CD4-positive, alpha-beta T cell (primary cell): ENCODE results near the gene TAOK3. TPM values are rescaled to one million over a fixed set of nuclear protein-coding genes. Genes with fewer than 3 reads are reported as not detected.

Source experiments
- ATAC-seq: fragments of 200-7000 bp; cut with Tn5 transposase; one replicate; pipeline ENCODE4 v1.10.0; 2022; ENCODE audit warnings: mild to moderate bottlenecking; ENCODE audit not compliant: poor library complexity
- CTCF ChIA-PET: fragments of 350-600 bp; sonication (Branson Sonifier 250); formaldehyde crosslinking; loops from one replicate; lab custom pipeline; 2021; ENCODE audit warnings: antibody characterized with exemption, inconsistent platforms; lab: Charles Lee
- POLR2A ChIA-PET: fragments of 350-600 bp; sonication (Branson Sonifier 250); formaldehyde crosslinking; loops from one replicate; lab custom pipeline; 2021; ENCODE audit warnings: antibody characterized with exemption, inconsistent platforms; lab: Charles Lee
- DNase-seq, 14 experiments: peaks; one replicate each; pipeline ENCODE4 v3.0.0-alpha.2; 2013 to 2020; ENCODE audit warnings: mixed read lengths in 2 of 14
- H3K27ac ChIP-seq, 2 donors: one replicate each; pipeline versions ENCODE4 v1.5.1 to v1.7.0; 2013; ENCODE audit warnings: low read length in 2 of 2, low read depth in 1 of 2, mild to moderate bottlenecking in 1 of 2
- H3K27me3 ChIP-seq, 2 experiments: 1 replicate in 1 of 2; 2 replicates in 1 of 2; pipeline versions ENCODE4 v1.6.1 to v1.7.0; 2013; ENCODE audit warnings: low read length in 2 of 2, control low read depth in 1 of 2, mild to moderate bottlenecking in 1 of 2, moderate library complexity in 1 of 2; ENCODE audit not compliant: insufficient read depth in 2 of 2, control insufficient read depth in 1 of 2
- H3K36me3 ChIP-seq: one replicate; pipeline ENCODE4 v1.6.1; 2013; ENCODE audit warnings: low read length, control low read depth; ENCODE audit not compliant: insufficient read depth
- H3K4me1 ChIP-seq: one replicate; pipeline ENCODE4 v1.6.1; 2013; ENCODE audit warnings: low read length, control low read depth; ENCODE audit not compliant: insufficient read depth
- H3K4me3 ChIP-seq: one replicate; pipeline ENCODE4 v1.5.1; 2013; ENCODE audit warnings: mild to moderate bottlenecking, low read length, moderate library complexity
- H3K9me3 ChIP-seq, 2 experiments: 1 replicate in 1 of 2; 2 replicates in 1 of 2; pipeline versions ENCODE4 v1.6.1 to v1.7.0; 2013; ENCODE audit warnings: low read length in 2 of 2, mild to moderate bottlenecking in 2 of 2, control low read depth in 1 of 2, moderate library complexity in 1 of 2; ENCODE audit not compliant: control insufficient read depth in 1 of 2, insufficient read depth in 1 of 2
- H3K27ac Mint-ChIP-seq: one replicate; pipeline ENCODE4 v1.8.0; 2020; ENCODE audit warnings: mixed read lengths
- H3K27me3 Mint-ChIP-seq: one replicate; pipeline ENCODE4 v1.8.0; 2021; ENCODE audit warnings: mixed read lengths
- H3K36me3 Mint-ChIP-seq: one replicate; pipeline ENCODE4 v1.8.0; 2021; ENCODE audit warnings: low read depth, mixed read lengths
- H3K4me1 Mint-ChIP-seq: one replicate; pipeline ENCODE4 v1.8.0; 2021; ENCODE audit warnings: low read depth, mixed read lengths
- H3K4me3 Mint-ChIP-seq: one replicate; pipeline ENCODE4 v1.8.0; 2020; ENCODE audit warnings: mild to moderate bottlenecking, mixed read lengths
- H3K9me3 Mint-ChIP-seq: one replicate; pipeline ENCODE4 v1.8.0; 2020; ENCODE audit warnings: mixed read lengths
- intact Hi-C, 2 experiments: fragments of 100-400 bp; cut with DNase I in 1 of 2; cut with micrococcal nuclease in 1 of 2; formaldehyde crosslinking; loops; one replicate each; pipeline versions ENCODE4 v1.15.1 to v1.9.0; 2023 to 2025; cut with DNase I, micrococcal nuclease
- total RNA-seq, 174 experiments: library from RNA in 2 of 174; stranded (reverse) in 2 of 174; gene quantifications; one replicate each; pipeline ENCODE4 v1.2.3 and lab custom pipeline; 2021 to 2026
- TF ChIP-seq, protein P1 (sequence below): fragments of 200-600 bp; IDR thresholded peaks from one replicate; pipeline ENCODE4 v1.8.0; 2022; ENCODE audit warnings: antibody characterized with exemption, mild to moderate bottlenecking

TAOK3 gene
- total RNA-seq, 2 experiments from 2014 or later: 53.5 to 56.6 TPM

DNA sequence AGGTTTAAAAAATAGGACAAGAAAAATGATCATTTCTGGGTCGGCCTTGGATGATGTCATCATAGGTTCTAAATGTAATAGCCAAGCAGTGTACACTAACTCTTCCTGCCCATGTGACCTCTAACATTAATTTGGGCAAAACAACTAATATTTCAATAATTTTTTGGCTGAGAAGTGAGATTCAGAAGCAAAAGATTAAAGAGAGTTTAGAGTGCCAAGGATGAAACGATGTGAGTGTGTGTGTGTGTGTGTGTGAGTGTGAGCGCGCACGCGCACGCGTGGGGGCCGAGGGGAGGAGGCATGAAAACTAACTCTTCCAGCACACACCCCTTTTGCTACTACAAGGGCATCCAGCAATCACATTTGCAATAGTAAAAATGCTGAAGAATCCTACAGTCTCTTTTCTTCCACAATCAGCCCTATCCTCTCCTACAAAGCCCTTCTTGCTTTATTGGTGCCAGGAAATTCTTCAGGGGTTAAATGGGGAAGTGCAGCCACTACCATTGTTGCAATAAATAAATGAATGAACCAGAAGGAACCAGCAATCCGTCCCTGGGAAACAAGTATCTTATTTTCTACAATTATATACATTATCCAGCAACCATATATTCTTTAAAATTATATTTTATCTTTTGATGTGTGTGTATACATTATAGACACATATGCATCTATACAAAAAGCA is 183.9 kb downstream of the TAOK3 start:
- Mint-ChIP-seq H3K27me3 (no peaks in the 10 kb centered on the region), H3K27ac (no peak overlapping the region), H3K9me3 (no peaks in the 10 kb centered on the region), H3K4me1 (peaks cover 22% of the 10 kb centered on the region), H3K4me3 (no peak overlapping the region), H3K36me3 (peaks cover 38% of the 10 kb centered on the region)
- ATAC-seq (no peak), DNase-seq (no peak)
- H3K9me3 ChIP-seq: no peaks in the 10 kb centered on the region
- H3K4me1 ChIP-seq: no peaks in the 10 kb centered on the region
- no peak overlapping the region for H3K27ac ChIP-seq
- POLR2A ChIA-PET: no interaction called here
- CTCF ChIA-PET: no interaction called here
- intact Hi-C loops: loop anchor here in 1 of 2 experiments (10.0 kb wide), 1 partner anchor 1356 kb away; no protein-coding TSS in a partner anchor
- H3K27me3 ChIP-seq: no peaks in the 10 kb centered on the region
- H3K36me3 ChIP-seq: peaks cover 40% of the 10 kb centered on the region
- TF ChIP-seq, protein P1, sequence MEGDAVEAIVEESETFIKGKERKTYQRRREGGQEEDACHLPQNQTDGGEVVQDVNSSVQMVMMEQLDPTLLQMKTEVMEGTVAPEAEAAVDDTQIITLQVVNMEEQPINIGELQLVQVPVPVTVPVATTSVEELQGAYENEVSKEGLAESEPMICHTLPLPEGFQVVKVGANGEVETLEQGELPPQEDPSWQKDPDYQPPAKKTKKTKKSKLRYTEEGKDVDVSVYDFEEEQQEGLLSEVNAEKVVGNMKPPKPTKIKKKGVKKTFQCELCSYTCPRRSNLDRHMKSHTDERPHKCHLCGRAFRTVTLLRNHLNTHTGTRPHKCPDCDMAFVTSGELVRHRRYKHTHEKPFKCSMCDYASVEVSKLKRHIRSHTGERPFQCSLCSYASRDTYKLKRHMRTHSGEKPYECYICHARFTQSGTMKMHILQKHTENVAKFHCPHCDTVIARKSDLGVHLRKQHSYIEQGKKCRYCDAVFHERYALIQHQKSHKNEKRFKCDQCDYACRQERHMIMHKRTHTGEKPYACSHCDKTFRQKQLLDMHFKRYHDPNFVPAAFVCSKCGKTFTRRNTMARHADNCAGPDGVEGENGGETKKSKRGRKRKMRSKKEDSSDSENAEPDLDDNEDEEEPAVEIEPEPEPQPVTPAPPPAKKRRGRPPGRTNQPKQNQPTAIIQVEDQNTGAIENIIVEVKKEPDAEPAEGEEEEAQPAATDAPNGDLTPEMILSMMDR: no peak
- H3K4me3 ChIP-seq: no peak overlapping the region

DNA sequence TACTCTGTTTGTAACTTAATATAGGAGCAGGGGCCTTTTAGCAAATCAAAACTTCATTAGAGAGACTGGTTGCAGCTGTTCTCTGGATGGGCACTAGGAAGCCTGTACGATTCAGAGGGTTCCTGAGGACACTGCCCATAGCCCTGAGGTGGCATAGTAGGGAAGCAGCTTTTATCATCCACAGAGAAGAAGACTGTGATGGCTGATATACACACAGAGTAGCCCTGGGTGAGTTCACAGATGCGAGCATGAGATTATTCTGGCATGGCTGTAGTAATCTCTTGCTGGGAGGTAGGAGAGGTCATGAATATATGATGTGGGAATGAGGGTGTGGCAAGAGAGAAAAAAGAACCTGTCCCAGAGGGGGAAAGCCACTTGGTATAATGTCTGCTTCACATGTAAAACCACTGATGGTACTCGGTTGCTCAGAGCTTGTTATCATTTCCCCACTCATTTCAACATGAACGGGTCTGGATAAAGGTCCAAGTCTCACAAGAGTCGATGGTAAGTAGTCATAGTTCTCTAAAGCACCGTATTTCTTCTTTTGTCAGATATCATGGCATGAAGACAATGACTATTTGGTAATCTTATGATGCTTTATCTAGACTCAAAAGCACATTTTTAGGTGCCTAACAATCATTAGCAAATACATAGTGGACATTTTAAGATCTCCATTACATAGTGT is 184.8 kb downstream of the TAOK3 start:
- TF ChIP-seq, protein P1: no peak
- CTCF ChIA-PET: interaction anchor here (0.7 kb wide), 1 partner anchor 188 kb away, joined by 3 read pairs; no protein-coding TSS in a partner anchor
- peaks cover 25% of the 10 kb centered on the region for H3K4me1 Mint-ChIP-seq
- Histone ChIP-seq H3K9me3 (no peaks in the 10 kb centered on the region), H3K27me3 (no peaks in the 10 kb centered on the region), H3K4me1 (no peaks in the 10 kb centered on the region), H3K27ac (no peak overlapping the region), H3K4me3 (no peak overlapping the region), H3K36me3 (peaks cover 33% of the 10 kb centered on the region)
- H3K9me3 Mint-ChIP-seq: no peaks in the 10 kb centered on the region
- ATAC-seq: no peak
- H3K36me3 Mint-ChIP-seq: peaks cover 38% of the 10 kb centered on the region
- POLR2A ChIA-PET: no interaction called here
- no peak overlapping the region for H3K27ac Mint-ChIP-seq
- intact Hi-C loops: loop anchor here in 1 of 2 experiments (10.0 kb wide), 1 partner anchor 1357 kb away; no protein-coding TSS in a partner anchor
- H3K27me3 Mint-ChIP-seq: no peaks in the 10 kb centered on the region
- no peak overlapping the region for H3K4me3 Mint-ChIP-seq
- DNase-seq: no peak

DNA sequence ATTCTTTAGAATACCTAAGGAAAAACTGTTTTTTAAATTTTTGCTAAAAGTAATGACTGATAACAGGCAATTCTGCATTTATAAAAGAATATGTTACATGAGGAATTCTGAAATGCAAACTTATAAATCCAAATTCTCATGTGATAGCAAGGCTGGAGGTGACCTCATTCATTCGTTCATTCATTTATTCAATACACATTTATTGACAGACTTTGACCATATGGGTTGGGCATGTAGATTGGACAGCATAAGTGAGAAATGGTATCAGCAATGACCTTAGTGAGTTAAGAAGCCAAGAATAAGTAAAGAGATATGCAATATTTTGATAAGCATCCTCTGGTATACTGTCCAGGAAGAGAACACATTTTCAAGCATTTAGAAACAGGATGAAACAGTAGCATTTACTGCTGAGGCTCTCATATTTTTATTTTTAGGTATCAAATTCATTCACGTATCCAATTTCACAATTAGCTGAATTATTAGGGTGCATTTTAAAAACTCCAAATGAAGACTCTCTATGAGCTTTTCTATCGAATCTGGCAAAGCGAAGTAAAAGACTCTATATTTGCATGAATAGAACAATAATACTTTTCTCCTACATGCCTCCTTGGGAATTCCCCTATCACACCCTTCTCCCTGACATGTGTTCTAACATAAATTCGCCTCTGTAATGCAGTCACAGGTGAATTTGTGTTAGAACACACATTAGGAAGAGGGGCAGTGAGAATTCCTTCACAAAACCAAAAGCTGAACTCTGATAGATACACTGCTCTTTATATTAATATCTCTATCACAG is 186.9 kb downstream of the TAOK3 start:
- H3K27me3 ChIP-seq: no peaks in the 10 kb centered on the region
- Mint-ChIP-seq H3K9me3 (no peaks in the 10 kb centered on the region), H3K27ac (peak overlapping the region; percentile 43), H3K27me3 (no peaks in the 10 kb centered on the region), H3K4me1 (peaks cover 41% of the 10 kb centered on the region), H3K36me3 (peaks cover 52% of the 10 kb centered on the region), H3K4me3 (no peak overlapping the region)
- no peaks in the 10 kb centered on the region for H3K9me3 ChIP-seq
- ChIA-PET CTCF (no interaction called here), POLR2A (interaction anchor here (0.7 kb wide), 1 partner anchor 1242 kb away, joined by 3 read pairs; no protein-coding TSS in a partner anchor)
- DNase-seq: no peak
- no peaks in the 10 kb centered on the region for H3K4me1 ChIP-seq
- no peak overlapping the region for H3K4me3 ChIP-seq
- TF ChIP-seq, protein P1: no peak
- H3K27ac ChIP-seq: no peak overlapping the region
- intact Hi-C loops: loop anchor here in 1 of 2 experiments (10.0 kb wide), 1 partner anchor 1359 kb away; no protein-coding TSS in a partner anchor
- H3K36me3 ChIP-seq: peaks cover 41% of the 10 kb centered on the region
- no peak for ATAC-seq
